NCI-H345 treated with DMSO at 0.1 percent for 48 hours (cell line): ENCODE data around the gene BICC1.

Source experiments
- DNase-seq: peaks from one replicate; lab custom pipeline; 2025; ENCODE audit not compliant: unreplicated experiment; lab: John Stamatoyannopoulos, UW

Gene BICC1

DNA sequence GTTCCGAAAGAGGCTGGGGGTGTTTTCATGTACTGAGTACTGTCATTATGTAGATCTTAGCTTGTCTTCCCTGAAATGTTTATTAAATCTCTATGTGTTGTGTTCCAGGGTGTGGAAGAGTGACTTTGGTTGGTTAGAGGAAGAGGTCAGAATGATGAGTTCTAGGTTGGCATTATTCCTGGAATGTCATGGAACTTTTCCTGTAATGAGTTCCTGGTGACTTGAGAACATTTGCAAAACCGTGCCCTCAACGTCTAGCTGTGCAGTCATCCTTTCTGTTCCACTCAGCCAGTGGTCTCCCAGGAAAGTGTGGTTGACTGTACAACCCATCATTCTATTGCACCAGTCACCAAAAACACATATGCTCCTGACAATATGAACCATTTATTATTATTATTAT is 129.6 kb downstream of the BICC1 start:
- no peak for DNase-seq

GRCh38 chr10:58642916-58643428 is 130.3 kb downstream of the BICC1 start:
- DNase-seq = no peak

GRCh38 chr10:58644311-58644710 is 131.6 kb downstream of the BICC1 start:
- no peak for DNase-seq

GRCh38 chr10:58645416-58646146 is 132.9 kb downstream of the BICC1 start:
- no peak for DNase-seq

DNA sequence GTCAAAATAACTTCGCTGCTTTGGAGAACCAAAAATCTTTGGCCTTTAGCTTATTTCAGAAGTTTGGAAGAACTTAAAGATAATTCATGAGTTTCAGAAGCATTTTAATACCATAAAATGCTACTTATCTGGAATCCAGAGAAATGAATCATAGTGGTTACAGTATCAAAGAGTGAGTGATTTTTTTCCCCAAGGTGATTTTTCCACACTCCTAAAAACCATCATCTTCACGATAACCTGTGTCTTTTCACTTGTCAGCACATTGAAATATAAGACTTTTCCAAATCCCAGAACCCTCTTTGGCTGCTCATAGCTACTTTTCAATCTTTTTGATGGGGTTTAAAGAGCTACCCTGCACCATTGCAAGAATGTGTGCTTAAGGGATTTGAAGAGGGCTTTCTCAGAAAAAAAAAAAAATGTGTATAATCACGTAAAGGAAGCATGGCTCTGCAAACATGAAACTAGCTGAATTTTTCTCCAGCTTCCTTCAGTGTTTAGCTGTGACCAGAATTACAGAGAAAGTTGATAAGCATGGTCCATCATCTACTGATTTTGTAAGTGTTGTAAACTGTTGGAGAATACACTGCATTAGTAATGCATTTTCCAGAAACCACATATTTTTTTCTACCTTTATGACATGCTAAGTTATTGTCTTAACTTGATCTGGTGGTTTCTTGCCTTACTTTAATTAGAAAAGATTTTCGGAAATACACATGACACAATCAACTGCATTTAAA is 134.9 kb downstream of the BICC1 start:
- DNase-seq = no peak

DNA sequence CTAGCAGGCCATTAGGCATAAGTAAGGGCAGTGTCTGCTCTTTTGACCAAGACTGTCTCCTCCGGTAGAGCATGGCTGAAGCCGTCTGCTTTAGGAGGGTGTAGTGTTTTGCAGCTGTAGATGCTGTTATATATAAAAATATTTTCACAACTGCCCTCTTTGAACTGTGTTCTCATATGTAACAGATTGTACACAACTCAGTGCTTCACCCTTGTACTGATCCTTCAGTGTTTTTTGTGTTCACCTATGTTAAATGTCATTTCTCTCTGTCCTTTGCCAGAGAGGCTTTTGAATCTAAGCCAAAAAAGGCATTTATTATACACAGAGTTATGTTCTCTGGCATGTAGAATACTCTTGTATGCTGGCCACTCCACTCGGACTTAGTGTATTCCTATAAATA is 135.5 kb downstream of the BICC1 start:
- DNase-seq = no peak

DNA sequence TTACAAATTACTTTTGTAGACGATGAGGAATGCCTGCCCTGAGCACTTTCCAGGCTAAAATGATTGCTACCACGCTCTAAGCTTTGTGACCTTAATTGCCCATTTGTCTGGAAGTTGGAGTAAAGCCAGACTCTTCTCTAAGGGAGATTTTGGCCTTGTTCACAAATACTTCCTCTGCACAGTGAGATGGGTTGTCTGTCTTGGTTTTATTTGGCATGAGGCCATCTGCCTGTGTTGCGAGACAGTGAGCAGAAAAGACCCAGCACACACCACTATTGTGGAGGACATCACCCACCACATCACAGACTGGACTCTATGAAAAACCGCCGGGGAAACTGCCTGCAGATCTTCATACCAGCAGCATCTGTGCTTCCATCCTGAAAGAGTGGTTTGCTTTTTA is 138.4 kb downstream of the BICC1 start:
- DNase-seq = peak; percentile 7

DNA sequence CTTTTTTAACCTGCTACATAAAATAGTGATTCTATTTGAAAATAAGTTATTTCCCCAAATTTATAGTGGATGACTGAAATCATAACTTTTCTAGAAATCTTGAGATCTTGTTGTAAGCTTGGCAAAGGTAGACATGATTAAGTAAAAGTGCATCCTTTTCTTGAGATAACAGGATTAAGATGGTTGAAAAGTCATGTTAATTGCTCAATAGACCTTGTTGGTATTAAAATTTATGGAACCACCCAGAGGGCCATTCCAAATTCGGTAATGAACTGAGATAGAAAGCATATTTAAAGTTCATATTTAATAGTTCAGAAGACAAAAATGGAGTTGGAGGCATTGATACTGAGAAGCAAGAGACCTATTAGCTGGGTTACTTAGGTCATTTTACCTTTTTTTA is 139.1 kb downstream of the BICC1 start:
- no peak for DNase-seq

DNA sequence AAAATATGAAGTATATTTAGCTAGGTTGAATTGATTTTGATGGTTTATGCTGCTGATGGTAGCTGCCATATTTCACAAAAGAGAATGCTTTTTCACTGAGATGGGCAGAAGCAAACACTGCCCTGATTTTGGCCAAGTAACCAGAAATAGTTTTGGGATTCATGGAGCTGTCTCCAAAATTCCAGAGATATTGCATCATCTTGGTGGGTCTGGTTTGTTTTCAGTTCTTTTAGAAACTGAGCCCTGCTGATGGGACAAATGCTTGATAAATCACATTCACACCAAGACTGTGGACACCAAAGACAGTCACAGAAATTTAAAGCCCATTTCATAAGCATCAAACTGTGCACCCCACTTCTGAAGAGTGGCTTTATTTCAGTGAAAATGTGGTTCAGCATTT is 140.5 kb downstream of the BICC1 start:
- DNase-seq = no peak

DNA sequence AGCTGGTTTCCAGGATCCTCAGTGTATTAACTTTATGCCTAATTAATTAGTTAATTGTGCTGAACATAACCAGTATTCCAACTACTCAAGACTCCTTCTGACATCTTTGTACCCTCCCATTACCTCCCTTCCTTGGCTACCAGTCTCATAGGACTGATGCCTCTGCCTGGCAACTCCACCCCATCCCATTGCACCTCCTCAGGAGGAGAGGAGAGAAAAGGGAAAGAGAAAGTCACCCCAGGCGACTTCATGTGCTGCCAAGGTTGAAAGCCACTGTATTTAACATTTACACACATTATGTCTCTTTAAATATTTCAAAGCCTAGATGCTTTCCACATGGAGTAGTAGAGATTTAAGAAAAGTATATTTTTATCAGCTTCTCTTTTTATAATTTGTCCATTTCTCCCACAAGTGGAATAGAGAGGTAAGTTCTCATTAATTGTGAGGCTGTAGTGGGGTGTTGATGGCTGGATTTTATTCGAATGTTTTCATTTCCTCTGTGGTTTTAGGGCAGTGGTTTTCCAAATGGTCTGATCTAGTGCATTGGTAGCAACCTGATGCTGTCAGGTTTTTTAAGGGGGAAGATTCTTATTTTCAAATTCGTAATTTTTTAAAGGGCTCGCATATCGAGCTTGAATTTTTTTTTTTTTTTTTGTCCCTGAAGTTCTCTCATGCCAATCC is 148.0 kb downstream of the BICC1 start:
- no peak for DNase-seq

DNA sequence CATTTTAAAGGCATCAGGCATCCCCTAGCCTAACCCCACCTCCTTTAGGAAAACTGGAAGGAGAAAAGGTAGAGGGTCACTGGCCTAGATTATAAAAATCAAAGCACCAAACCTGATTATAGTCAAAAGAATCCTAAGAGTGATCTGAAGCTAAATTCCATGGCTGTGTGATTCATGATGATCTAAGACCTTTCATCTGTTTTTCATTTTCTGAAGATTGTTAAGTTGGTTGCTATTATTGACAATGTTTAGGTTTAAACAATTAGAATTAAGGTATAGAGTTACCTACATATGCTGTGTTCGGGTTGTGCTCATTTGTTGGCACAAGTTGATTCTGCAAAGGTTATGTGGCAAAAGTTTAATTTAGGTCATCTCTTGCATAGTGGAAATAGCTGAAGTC is 148.7 kb downstream of the BICC1 start:
- no peak for DNase-seq

DNA sequence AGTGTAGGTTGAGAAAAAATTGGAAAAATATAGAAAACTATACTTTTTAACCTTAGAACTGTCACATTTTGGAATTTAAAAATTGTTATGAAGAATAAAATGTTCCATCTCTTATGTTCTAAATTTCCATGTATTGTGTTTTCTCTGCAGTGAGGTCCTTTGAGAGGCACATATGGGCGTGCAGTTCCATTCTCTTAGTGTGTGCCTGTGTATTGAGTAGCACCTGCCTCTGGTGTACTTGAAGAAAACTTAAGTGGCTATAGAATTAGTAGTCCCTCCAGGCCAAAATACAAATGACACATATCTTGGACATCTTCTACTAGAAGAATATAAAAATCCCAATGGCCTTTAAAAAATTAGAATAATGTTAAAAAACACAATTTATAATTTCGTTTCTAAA is 149.2 kb downstream of the BICC1 start:
- no peak for DNase-seq

GRCh38 chr10:58662314-58662713 is 149.6 kb downstream of the BICC1 start:
- DNase-seq = no peak

DNA sequence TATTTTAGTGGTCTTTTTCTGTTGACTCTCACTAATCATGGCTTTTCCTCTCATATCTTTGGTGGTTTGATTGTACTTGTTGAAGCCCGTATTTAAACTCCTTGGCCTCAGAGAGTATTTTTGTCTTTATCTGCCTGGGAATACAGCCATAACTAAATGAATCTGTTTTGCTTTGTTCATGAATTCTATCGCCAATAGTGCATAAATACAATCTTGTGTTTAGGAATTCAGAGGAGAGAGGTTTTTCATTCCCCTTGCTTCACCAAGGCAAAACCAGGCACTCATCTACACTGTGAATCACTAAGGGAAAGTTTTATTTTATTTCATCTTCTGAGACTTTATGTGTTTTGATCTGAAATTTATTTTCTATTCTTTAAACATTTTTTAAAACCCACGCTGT is 152.7 kb downstream of the BICC1 start:
- DNase-seq = no peak

DNA sequence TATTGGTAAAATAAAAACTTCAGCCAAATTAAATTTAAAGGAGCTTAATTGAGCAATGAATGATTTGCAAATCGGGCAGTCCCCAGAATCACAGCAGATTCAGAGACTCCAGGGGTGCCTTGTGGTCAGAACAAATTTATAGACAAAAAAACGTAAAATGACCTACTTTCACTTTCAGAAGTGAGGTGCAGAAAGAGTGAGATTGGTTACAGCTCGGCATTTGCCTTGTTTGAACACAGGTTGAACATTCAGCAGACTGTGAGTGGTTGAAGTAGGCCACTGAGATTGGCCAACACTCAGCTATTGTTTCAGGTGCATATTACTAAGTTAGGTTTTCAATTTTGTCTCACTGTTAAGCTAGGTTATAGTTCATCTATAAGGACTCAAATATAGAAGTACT is 153.4 kb downstream of the BICC1 start:
- DNase-seq = no peak

DNA sequence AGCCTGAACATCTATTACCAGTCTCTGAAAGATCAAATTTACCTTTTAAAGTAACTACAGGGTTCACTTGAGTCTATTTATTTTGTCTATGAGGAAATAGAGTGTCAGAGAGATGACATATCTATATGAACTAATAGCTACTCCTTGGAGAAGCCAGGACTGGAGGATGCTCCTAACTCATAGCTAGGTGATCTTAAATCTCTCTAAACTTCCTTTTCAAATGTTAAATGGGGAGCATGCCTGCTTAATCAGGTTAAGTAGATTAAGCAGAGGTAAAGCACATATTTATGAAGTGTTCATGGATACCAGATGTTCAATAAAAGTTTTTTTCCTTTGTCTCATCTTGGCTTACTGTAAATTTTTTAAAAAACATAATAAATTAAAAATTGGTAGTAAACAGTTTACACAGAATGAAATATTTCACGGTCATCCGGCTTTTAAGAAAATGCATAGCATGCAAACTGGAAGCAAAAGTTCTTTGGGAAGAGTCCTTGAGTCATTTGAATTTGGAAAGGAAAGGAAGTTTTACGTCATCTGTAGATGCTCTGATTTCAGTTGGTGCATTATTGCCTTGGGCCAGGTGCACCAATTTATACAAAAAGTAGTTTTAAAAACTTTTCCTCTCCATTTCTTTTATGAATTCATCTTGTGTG is 155.1 kb downstream of the BICC1 start:
- no peak for DNase-seq

DNA sequence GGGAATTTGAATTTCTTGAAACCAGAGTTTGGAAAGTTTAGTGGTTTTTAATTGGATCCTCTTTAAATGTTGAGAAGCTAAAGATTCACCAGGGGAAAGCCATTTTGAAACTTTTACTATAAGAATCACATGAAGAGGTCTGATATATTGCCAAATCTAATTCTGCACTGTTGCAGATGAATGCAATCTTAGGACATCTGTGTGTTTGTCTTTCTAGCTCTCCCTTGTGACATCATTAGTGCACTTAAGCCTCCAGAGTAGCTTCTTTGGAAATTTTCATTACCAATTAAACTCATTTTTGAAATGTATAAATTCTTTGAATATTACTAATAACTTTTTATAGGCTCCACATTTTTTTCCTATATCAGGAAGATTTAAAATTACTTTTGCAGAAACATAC is 160.2 kb downstream of the BICC1 start:
- DNase-seq = no peak

DNA sequence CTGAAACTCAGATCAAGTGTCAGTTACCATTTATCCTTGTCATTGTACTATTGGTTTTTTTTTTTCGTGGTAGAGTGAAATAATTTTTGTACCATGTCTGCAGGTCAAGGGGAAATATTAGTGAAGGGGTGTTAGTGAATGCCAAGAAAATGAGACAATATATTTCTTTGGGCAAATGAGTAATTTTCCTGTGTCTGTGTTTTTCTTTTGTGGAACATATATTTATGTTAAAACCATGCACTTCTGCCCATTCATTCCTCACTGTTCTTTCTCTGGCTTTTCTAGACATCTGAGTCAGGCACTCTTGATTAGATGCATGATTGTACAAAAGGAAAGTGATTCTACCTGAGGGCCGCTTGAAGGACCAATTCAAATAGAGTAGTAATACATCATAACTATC is 161.6 kb downstream of the BICC1 start:
- DNase-seq = no peak

GRCh38 chr10:58675321-58675720 is 162.6 kb downstream of the BICC1 start:
- no peak for DNase-seq

DNA sequence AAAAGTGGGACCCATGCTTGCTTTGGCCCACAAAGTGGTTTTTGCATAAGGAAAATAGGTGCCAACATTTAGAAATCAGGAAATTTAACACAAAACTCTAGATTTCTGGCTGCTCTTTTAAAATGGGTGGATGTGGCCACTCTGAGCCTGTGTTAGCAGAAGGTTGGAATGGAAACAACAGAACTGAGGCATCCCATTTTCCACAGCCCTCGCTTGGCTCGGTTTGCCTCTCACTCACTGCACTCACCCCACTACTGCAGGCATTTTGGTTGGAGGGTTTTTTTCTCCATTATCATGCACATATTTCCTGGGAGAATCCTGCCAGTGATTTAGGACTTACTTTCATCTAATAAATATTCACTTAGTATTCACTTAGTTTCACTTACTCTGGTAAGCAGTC is 178.9 kb downstream of the BICC1 start:
- DNase-seq = no peak

- DNase-seq = no peak
Observed at GRCh38 chr10:58693919-58694318, 181.2 kb downstream of the BICC1 start.
